HG03108 (cell line): ENCODE measurements around the gene ZNF423.

Experiments
- ATAC-seq: cut with Tn5 transposase; IDR thresholded peaks from one replicate; pipeline ENCODE4 v1.9.1; 2021; ENCODE audit warnings: moderate library complexity; ENCODE audit not compliant: unreplicated experiment

Gene ZNF423

GRCh38 chr16:49632086-49632794 lies 223.7 kb downstream of the ZNF423 start:
- no peak for ATAC-seq

GRCh38 chr16:49631187-49632041 lies 224.5 kb downstream of the ZNF423 start:
- ATAC-seq = no peak

- no peak for ATAC-seq
These were observed 225.1 kb downstream of the ZNF423 start for GRCh38 chr16:49630783-49631182.

GRCh38 chr16:49629851-49630250 lies 226.1 kb downstream of the ZNF423 start:
- ATAC-seq = no peak

GRCh38 chr16:49628148-49628547 lies 227.8 kb downstream of the ZNF423 start:
- no peak for ATAC-seq

GRCh38 chr16:49625311-49626065 lies 230.4 kb downstream of the ZNF423 start:
- ATAC-seq = no peak

GRCh38 chr16:49623501-49624266 lies 232.2 kb downstream of the ZNF423 start:
- ATAC-seq = no peak

- no peak for ATAC-seq
These were observed 233.2 kb downstream of the ZNF423 start for GRCh38 chr16:49622421-49623402.

GRCh38 chr16:49622084-49622390 lies 233.9 kb downstream of the ZNF423 start:
- no peak for ATAC-seq

- no peak for ATAC-seq
These were observed 234.4 kb downstream of the ZNF423 start for GRCh38 chr16:49621241-49622083.

GRCh38 chr16:49620869-49621240 lies 235.1 kb downstream of the ZNF423 start:
- no peak for ATAC-seq

GRCh38 chr16:49620158-49620868 lies 235.6 kb downstream of the ZNF423 start:
- no peak for ATAC-seq

- ATAC-seq = no peak
These were observed 236.1 kb downstream of the ZNF423 start for GRCh38 chr16:49619811-49620157.

- no peak for ATAC-seq
These were observed 237.0 kb downstream of the ZNF423 start for GRCh38 chr16:49618955-49619354.

- ATAC-seq = no peak
These were observed 238.1 kb downstream of the ZNF423 start for GRCh38 chr16:49617710-49618330.

- ATAC-seq = no peak
These were observed 238.8 kb downstream of the ZNF423 start for GRCh38 chr16:49617016-49617629.

- no peak for ATAC-seq
These were observed 240.3 kb downstream of the ZNF423 start for GRCh38 chr16:49615576-49615975.
